Muscle layer of colon (tissue), 2 donors: Measurements from ENCODE around the gene UBAC1.

Experiments used
- H3K27ac ChIP-seq: one replicate; pipeline ENCODE4 v1.7.0; 2013; ENCODE audit warnings: low read depth, mild to moderate bottlenecking, low read length, moderate library complexity
- H3K27me3 ChIP-seq, 2 donors: one replicate each; pipeline ENCODE4 v1.7.0; 2013; ENCODE audit warnings: low read length in 2 of 2, mild to moderate bottlenecking in 2 of 2; ENCODE audit not compliant: insufficient read depth in 2 of 2, control insufficient read depth in 1 of 2
- H3K36me3 ChIP-seq: one replicate; pipeline ENCODE4 v1.7.0; 2013; ENCODE audit warnings: mild to moderate bottlenecking, low read length; ENCODE audit not compliant: insufficient read depth
- H3K4me1 ChIP-seq: one replicate; pipeline ENCODE4 v1.7.0; 2013; ENCODE audit warnings: mild to moderate bottlenecking, low read length; ENCODE audit not compliant: insufficient read depth
- H3K4me3 ChIP-seq, 2 donors: one replicate each; pipeline ENCODE4 v1.7.0; 2013; ENCODE audit warnings: low read length in 2 of 2, low read depth in 1 of 2, mild to moderate bottlenecking in 1 of 2, moderate library complexity in 1 of 2
- H3K9ac ChIP-seq: one replicate; pipeline ENCODE4 v1.7.0; 2013; ENCODE audit warnings: low read length
- H3K9me3 ChIP-seq: one replicate; pipeline ENCODE4 v1.7.0; 2013; ENCODE audit warnings: mild to moderate bottlenecking, low read length
- donor health status: abdominal sarcoma.
- donor health status: Adenocarcinoma of cecum.

Gene UBAC1, protein sequence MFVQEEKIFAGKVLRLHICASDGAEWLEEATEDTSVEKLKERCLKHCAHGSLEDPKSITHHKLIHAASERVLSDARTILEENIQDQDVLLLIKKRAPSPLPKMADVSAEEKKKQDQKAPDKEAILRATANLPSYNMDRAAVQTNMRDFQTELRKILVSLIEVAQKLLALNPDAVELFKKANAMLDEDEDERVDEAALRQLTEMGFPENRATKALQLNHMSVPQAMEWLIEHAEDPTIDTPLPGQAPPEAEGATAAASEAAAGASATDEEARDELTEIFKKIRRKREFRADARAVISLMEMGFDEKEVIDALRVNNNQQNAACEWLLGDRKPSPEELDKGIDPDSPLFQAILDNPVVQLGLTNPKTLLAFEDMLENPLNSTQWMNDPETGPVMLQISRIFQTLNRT

DNA sequence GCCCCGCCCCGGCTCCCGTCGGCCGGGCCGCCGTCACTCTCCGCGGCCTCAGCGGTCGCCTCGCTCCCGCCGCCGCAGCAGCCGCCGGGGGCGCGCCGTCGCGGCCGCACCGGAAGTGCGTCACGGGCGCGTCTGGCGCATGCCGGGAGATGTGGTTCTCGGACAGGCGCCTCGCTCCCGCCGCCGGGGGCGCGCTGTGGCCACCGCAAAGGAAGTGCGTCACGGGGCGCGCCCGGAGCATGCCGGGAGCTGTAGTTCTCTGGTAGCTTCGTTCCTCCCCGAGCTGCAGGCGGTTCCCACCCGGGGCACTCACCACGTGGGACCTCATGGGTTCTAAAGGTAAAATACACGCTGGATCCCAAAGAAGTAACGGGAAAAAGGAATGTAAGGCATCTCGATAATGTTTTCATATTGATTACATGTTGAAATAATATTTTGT lies at the start of gene UBAC1:
Gene UBAC1 (minus strand): TSS at position 97 of the 439 bp plus-strand sequence. CDS start 211 bp downstream, outside the sequence.
- Histone ChIP-seq H3K4me3 (peak within 1 kb of the TSS; percentile 74 to 87), H3K27ac (peak within 1 kb of the TSS; percentile 88), H3K9me3 (no peaks in the 10 kb centered on the region), H3K9ac (peak within 1 kb of the TSS; percentile 69), H3K27me3 (no peaks in the 10 kb centered on the region), H3K4me1 (peaks cover 20% of the 10 kb centered on the region), H3K36me3 (no peaks in the 10 kb centered on the region)

DNA sequence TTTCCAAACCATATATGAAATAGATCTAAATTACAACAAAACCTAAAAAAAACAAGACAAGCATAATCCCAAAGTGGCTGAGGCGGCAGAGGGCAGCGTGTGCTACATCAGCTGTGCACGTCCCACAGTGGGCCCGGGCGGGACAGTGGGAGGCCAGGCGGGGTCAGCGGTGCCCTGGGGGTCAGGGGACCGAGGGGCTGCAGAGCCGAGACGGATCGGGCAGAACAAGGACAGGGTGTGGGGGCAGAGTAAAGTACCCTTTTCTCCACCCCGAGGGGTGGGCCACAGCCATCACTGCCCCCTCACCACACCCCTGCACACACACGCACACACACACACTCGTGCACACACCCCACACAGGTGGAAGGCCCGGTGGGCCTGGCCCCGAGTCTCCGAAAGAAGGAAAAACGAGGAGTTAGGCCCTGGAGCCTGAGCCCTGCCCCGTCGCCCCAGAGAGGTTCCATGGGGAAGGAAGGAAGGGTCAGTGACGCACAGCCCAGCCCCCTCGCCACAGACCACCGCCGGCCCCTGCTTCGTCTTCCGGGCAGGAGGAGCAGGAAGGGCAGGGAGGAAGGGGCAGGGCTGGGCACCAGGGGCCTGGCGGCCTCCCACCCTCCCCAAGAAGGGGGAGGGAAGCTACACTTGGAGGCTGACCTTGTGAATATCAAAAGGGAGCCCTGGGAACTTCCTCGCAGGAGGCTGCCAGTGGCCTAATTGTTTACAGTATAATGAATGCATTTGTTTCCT lies 49.6 kb upstream of the UBAC1 start:
- Histone ChIP-seq H3K27ac (no peak overlapping the region), H3K4me1 (peaks cover 24% of the 10 kb centered on the region), H3K36me3 (peaks cover 14% of the 10 kb centered on the region), H3K27me3 (no peaks in the 10 kb centered on the region), H3K9ac (no peak overlapping the region), H3K9me3 (no peaks in the 10 kb centered on the region), H3K4me3 (no peak overlapping the region)

DNA sequence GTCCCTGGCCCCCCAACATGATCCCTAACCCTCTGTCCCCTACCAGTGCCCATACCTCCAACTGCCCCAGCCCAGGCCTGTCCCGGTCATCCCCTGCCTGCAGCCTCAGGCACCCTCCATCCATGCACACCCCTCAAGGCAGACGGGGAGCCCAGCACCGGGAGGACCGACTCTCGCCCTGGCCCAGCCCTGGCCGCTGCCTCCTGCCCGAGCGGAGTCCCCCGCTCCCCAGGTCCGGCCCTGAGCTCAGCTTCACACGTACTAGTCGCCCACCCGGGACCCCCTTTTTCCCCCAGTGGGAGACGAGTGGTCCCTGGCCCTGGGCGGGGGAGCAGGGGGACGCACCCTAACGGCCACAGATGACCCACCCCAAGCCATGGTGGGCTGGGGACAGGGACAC lies 49.0 kb upstream of the UBAC1 start:
- H3K9me3 ChIP-seq = no peaks in the 10 kb centered on the region
- H3K36me3 ChIP-seq = peaks cover 8% of the 10 kb centered on the region
- no peaks in the 10 kb centered on the region for H3K27me3 ChIP-seq
- no peak overlapping the region for H3K27ac ChIP-seq
- H3K4me1 ChIP-seq = peaks cover 24% of the 10 kb centered on the region
- H3K4me3 ChIP-seq = no peak overlapping the region
- H3K9ac ChIP-seq = no peak overlapping the region

DNA sequence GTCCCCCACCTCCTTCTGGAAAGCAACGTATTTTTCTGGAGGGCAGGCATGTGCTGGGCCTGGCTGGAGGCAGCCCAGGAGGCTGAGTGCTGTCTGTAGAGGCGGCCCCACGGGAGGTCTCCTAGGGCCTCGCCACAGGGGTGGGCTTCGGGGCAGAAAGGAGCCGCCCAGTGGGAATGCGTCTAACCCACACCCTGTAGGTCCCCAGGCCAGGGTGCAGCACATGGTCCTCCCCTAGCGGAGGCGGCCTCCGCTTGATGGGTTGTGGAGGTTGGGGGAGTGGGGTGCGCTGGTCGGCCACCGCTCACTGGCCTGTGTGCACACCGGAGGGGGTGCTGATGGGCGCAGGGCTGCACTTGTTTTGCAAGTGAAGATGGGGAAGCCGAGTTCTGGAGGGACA lies 48.3 kb upstream of the UBAC1 start:
- H3K27ac ChIP-seq = no peak overlapping the region
- H3K36me3 ChIP-seq = peaks cover 8% of the 10 kb centered on the region

DNA sequence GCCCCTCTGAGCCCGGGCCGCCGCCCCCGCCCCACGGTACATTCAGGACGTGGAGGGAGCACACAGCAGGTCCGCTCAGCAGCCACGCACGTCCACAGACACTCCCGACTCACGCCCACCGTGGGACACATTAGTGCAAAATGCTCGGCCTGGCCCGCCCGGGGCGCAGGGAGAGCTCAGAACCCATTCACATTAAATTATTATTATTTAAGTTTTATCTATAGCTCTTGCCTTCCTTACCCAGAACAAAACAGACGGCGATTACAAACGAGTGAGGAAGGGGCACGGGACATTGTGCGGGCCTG lies 47.5 kb upstream of the UBAC1 start:
- Histone ChIP-seq H3K9ac (no peak overlapping the region), H3K27ac (peak overlapping the region; percentile 61), H3K36me3 (peaks cover 8% of the 10 kb centered on the region), H3K4me1 (peaks cover 27% of the 10 kb centered on the region), H3K4me3 (no peak overlapping the region), H3K27me3 (no peaks in the 10 kb centered on the region), H3K9me3 (no peaks in the 10 kb centered on the region)

More for the DNA sequence above, 48.3 kb upstream of the UBAC1 start:
- Histone ChIP-seq H3K4me3 (no peak overlapping the region), H3K4me1 (peaks cover 24% of the 10 kb centered on the region), H3K27me3 (no peaks in the 10 kb centered on the region), H3K9ac (no peak overlapping the region), H3K9me3 (no peaks in the 10 kb centered on the region)

DNA sequence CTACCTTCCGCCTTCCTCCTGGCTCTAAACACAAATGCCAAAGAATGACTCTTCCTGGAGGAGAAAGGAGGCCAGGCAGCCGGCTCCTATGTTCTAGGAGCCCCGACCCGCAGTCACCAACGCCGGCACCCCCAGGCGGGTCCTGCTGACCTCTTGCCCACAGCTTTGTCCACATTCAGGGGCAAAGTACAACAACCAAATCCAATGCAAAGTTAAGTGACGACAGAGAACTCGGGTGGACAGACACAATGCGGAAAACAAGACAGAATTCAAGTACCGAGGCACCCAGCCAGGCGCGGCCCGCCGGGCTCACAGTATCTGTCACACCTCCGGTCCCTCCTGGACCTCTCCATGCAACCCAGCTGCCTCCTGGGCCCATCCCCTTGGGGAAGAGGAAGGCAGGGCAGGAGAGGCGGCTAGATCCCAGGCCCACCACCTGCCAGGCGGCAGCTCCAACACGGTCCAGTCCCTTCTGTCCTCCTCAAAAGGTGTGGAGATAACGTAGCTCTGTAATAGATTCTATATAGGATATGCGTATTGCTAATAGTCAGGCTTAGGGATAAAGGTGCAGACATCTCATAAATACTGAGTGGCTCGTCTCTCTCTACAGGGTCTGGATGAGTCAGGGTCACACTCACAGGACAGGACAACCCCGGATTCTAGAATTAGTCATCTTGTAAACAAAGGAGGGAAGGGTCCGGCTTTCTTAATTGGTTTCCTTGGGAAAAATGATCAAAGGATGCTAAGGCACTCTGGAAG lies 46.9 kb upstream of the UBAC1 start:
- peaks cover 8% of the 10 kb centered on the region for H3K36me3 ChIP-seq
- H3K9ac ChIP-seq = no peak overlapping the region
- peak overlapping the region; percentile 61 for H3K27ac ChIP-seq
- H3K9me3 ChIP-seq = no peaks in the 10 kb centered on the region
- peak overlapping the region in 1 of 2 donors; percentile 20 for H3K4me3 ChIP-seq
- no peaks in the 10 kb centered on the region for H3K27me3 ChIP-seq
- peaks cover 32% of the 10 kb centered on the region for H3K4me1 ChIP-seq

DNA sequence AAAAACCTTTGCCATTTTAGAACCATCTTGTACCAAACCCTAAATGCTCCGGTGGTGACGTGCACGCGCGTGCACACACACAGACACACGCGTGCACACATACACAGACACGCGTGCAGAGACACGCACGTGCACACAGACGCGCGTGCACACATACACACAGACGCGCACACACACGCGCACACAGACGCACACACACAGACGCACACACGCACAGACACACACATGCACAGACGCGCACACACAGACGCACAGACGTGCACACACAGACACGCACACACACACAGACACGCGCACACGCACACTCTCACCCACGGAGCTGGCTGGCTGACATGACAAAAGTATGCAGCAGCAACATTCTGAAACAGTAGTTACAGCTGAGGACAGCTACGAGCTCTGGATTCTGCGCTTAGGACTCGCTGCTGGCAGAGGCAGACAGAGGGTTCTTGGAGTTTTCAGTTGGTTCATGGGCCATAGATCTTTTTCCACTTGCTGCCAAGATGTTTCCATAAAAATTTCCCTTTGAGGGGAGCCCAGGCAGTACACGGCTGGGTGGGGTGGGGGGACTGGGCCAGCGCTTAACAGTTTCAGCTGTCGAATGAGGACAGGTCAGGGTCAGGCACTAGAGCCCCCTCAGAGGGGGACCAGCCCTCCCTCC lies 46.2 kb upstream of the UBAC1 start:
- peak overlapping the region in 1 of 2 donors; percentile 20 for H3K4me3 ChIP-seq
- peaks cover 33% of the 10 kb centered on the region for H3K4me1 ChIP-seq
- H3K27ac ChIP-seq = peak overlapping the region; percentile 61
- H3K36me3 ChIP-seq = peaks cover 8% of the 10 kb centered on the region
- H3K9ac ChIP-seq = no peak overlapping the region
- H3K27me3 ChIP-seq = no peaks in the 10 kb centered on the region
- no peaks in the 10 kb centered on the region for H3K9me3 ChIP-seq

DNA sequence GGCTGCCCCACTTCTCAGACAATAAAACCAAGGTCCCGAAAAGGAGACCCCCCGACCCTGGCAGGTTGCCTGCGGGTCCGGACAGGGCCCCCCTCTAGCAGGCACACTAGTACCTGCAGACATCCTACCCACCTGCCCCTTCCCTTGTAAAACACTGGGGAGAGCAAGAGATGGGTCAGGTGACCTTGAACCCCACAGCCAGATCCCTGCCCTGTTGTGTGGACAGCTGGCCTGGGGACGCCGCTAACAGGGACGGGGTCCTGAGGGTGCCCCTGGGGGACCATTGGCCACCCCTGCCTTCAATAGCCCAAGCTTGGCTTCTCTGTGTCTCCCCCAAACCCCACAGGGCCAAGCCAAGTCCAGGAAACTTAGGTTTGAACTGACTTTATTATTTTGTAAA lies 45.0 kb upstream of the UBAC1 start:
- Histone ChIP-seq H3K9ac (no peak overlapping the region), H3K27me3 (no peaks in the 10 kb centered on the region), H3K36me3 (peaks cover 8% of the 10 kb centered on the region), H3K9me3 (no peaks in the 10 kb centered on the region), H3K4me1 (peaks cover 26% of the 10 kb centered on the region), H3K4me3 (no peak overlapping the region), H3K27ac (no peak overlapping the region)

DNA sequence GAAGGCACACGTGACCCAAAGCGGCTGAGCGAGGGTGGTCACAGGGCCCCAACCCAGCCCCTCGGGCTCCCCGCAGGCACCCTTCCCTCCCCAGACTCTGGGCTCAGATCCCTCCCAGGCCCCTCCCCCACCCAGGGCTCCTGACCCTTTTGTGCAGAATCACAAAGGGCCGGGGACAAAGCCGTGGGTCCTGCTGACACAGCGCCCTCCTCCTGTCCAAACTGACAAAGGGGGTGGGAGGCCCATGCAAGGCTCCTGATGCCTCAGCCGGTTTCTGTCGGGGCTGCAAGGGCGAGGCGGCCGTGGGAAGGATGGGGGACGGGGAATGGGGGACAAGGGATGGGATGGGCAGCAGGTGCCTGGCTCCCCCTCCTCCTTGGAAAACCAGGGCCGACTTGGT lies 43.5 kb upstream of the UBAC1 start:
- Histone ChIP-seq H3K9me3 (no peaks in the 10 kb centered on the region), H3K9ac (no peak overlapping the region), H3K4me3 (no peak overlapping the region), H3K36me3 (peaks cover 4% of the 10 kb centered on the region), H3K27me3 (no peaks in the 10 kb centered on the region), H3K27ac (no peak overlapping the region), H3K4me1 (peaks cover 26% of the 10 kb centered on the region)

DNA sequence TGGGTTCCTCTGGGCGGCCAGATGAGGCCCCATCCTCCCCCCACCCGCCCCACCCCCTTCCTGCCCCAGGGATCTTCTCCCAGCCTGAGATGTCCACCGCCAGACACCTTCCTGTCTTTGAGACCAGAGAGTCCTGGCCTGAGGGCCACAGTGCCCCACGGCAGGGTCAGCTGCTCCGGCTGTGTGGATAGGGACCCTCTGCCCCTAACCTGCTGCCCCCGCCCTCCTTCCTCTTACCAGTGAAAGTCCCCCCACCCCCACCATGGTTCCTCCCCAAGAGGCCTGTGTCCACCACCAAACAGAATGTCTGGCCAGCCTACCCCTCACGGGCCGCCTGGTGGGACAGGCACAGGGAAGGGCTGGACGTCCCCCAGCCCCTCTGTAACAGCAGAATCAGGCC lies 43.0 kb upstream of the UBAC1 start:
- Histone ChIP-seq H3K4me1 (peaks cover 26% of the 10 kb centered on the region), H3K27ac (no peak overlapping the region), H3K36me3 (no peaks in the 10 kb centered on the region), H3K9ac (no peak overlapping the region), H3K9me3 (no peaks in the 10 kb centered on the region), H3K27me3 (no peaks in the 10 kb centered on the region), H3K4me3 (no peak overlapping the region)
